NB4 (cell line): ENCODE data around the gene TAF1A.
A peak's percentile ranks its signal among the peaks of the same experiment; 100 is the strongest.

Experiments
- DNase-seq: peaks from one replicate; pipeline ENCODE4 v3.0.0; 2010; ENCODE audit warnings: low read depth
- H3K4me3 ChIP-seq: one replicate; pipeline ENCODE4 v1.5.1; 2011; ENCODE audit warnings: mild to moderate bottlenecking, low read depth, low read length, moderate library complexity
- MYC ChIP-seq: IDR thresholded peaks from 2 replicates; pipeline ENCODE4 v1.6.1; 2011; ENCODE audit warnings: low read depth, low read length
- POLR2A ChIP-seq: IDR thresholded peaks from 2 replicates; pipeline ENCODE4 v1.6.1; 2011; ENCODE audit warnings: mild to moderate bottlenecking; ENCODE audit not compliant: insufficient read length; ENCODE audit errors: extremely low read depth
- TF ChIP-seq, protein P1 (sequence below): IDR thresholded peaks from 2 replicates; pipeline ENCODE4 v1.6.1; 2011; ENCODE audit warnings: low read depth, low read length
- TF ChIP-seq, protein P2 (sequence below): IDR thresholded peaks from one replicate; pipeline ENCODE4 v1.5.1; 2012; ENCODE audit warnings: low read depth, low read length

The TAF1A gene

DNA sequence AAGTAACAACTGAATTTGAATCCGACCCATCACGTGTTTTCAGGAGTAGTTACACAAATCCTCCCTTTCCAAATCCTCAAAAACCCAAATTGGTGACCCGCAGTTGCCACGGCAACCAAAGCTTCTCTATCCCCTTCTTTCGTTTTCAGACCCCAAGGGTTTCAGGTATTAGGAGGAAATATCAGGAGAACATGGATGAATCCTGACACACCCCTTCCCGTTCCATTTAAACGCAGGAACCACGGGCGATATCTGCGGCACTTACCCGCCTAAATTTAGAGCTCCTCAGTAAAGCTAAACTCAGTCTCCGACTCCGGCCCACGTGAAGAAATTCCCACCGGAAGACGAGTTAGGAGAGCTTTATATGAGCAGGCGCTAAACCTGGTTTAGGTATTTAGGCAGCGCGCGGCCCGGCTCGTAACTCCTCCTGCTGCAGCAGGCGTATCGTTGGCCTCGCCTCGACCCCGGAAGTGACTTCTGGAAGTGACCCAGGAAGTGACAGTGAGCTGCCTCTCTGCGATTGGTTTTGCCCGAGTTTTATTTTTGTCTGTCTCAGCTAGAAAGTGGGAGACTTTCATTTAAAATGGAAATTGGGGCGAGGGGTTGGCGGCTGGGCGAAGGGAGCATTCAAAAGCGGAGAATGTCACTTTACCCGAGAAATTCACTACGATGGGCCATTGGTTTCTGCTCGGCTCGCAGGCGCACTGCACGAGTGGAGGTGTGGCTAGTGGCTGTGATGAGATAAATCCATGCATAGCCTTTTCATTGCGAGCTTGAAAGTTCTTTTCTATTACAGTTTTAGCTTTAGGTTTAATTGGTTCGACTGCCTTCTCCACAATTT is at the start of gene TAF1A:
TSS of gene TAF1A (minus strand) at position 472 of the 841 bp plus-strand sequence.
- TF ChIP-seq MYC, result peak; percentile 44
- peak; percentile 37 for TF ChIP-seq POLR2A
- TF ChIP-seq, protein P1, sequence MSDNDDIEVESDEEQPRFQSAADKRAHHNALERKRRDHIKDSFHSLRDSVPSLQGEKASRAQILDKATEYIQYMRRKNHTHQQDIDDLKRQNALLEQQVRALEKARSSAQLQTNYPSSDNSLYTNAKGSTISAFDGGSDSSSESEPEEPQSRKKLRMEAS, result 0 out of 2 replicates have a peak, but pooled peaks have one; percentile 19
- TF ChIP-seq, protein P2, sequence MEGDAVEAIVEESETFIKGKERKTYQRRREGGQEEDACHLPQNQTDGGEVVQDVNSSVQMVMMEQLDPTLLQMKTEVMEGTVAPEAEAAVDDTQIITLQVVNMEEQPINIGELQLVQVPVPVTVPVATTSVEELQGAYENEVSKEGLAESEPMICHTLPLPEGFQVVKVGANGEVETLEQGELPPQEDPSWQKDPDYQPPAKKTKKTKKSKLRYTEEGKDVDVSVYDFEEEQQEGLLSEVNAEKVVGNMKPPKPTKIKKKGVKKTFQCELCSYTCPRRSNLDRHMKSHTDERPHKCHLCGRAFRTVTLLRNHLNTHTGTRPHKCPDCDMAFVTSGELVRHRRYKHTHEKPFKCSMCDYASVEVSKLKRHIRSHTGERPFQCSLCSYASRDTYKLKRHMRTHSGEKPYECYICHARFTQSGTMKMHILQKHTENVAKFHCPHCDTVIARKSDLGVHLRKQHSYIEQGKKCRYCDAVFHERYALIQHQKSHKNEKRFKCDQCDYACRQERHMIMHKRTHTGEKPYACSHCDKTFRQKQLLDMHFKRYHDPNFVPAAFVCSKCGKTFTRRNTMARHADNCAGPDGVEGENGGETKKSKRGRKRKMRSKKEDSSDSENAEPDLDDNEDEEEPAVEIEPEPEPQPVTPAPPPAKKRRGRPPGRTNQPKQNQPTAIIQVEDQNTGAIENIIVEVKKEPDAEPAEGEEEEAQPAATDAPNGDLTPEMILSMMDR, result no peak
- H3K4me3 ChIP-seq, result peak within 1 kb of the TSS; percentile 89
- peak; percentile 88 for DNase-seq

DNA sequence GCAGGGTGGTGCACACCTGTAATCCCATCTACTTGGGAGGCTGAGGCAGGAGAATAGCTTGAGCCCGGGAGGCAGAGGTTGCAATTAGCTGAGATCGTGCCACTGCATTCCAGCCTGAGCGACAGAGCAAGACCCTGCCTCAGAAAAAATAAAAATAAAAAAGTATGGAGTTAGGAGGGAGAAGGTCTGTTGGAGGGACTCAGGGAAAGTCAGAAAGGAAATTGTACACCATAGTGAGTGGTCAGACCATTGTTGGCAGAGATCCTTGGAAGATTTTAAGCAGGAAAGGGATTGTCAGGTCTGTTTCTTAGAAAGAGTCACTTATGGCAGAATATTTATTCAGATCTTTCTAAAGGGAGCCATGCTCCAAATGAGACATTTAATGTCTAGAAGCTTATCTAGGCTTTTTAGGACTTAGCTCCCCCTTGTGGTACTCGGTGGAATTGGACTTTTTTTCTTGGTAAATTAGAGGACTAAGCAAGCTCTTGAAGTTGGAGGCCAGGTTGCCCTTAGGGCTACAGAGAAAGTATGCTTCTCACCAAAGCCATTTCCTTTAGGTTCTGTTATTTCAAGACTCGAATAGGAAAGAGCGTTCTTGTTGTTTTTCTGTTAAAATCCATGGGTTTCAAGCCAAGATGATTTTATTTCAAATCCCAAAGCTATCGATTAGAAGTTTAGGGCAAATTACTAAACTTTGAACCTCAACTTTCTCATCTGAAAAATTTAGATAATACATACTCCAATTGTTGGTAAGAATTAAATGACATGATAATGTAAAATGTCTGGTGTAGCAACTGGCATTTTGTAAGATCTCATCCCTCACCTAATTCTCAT is 44.7 kb upstream of the TAF1A start:
- H3K4me3 ChIP-seq, result no peak overlapping the region
- no peak for TF ChIP-seq POLR2A
- TF ChIP-seq, protein P2, result peak; percentile 77
- TF ChIP-seq, protein P1, result no peak
- TF ChIP-seq MYC, result no peak
- peak; percentile 87 for DNase-seq

DNA sequence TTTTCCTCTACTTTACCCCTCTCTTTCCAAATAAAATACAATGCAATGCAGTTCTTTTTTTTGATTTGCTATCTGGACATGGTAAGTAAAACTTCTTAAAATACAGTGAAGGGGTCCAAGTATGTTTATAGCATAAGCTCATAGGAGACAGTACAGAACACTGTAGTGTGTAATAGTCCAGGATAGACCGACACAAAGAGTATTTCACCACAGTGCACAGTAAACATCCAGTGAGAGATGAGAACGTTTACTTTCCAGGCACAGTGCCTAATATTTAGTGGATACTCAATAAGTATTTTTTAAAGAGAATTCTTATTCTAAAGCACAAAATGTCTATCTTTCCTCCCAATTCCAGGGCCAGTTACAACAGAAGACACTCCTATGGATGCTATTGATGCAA is 43.0 kb upstream of the TAF1A start:
- TF ChIP-seq POLR2A (no peak), MYC (no peak)
- TF ChIP-seq, protein P2, result no peak
- TF ChIP-seq, protein P1, result no peak
- no peak overlapping the region for H3K4me3 ChIP-seq
- DNase-seq, result no peak

DNA sequence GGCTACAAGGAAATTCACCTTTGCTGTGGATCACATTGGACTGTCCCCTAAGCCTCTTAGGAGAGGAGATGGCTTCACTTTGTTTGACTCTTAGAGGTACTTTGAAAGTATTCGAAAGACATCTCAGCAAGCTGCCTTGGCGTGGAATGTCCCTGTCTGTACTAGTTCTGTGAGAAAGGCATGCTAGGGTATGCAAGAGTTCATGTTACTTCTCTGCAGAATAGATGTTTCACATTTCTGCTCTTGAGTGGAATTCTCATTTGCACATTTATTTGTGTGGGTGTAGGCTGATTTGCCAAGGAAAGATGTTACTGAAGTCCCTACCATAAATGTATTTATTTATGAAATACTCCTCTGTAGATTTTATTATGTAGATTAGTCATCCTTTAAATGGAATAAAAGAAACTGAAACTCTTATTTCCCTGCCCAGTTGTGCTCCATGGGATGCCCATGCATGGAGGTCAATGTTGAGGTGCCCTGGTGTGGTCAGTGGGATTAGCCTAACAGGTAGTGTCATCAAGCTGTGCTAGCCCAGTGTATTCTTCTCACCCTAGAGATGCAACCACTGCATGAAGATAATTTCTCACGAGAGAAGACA is 42.0 kb upstream of the TAF1A start:
- no peak overlapping the region for H3K4me3 ChIP-seq
- DNase-seq, result no peak
- TF ChIP-seq, protein P1, result no peak
- no peak for TF ChIP-seq MYC
- no peak for TF ChIP-seq POLR2A
- TF ChIP-seq, protein P2, result no peak

DNA sequence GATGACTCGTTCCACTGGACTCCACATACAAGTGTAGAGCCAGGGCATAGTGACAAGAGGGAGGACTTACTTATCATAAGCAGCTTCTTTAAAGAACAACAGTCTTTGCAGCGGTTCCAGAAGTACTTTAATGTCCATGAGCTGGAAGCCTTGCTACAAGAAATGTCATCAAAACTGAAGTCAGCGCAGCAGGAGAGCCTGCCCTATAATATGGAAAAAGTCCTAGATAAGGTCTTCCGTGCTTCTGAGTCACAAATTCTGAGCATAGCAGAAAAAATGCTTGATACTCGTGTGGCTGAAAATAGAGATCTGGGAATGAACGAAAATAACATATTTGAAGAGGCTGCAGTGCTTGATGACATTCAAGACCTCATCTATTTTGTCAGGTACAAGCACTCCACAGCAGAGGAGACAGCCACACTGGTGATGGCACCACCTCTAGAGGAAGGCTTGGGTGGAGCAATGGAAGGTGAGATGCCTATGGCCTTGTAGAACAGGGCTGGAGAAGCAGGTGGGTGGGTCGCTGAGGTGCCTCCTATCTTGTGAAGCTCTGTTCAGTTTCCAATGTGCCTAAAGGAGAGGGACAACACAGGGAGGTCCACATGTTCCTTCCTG is 40.3 kb upstream of the TAF1A start:
- TF ChIP-seq MYC, result no peak
- DNase-seq, result no peak
- no peak overlapping the region for H3K4me3 ChIP-seq
